Upper lobe of left lung (tissue), 4 donors: Measurements from ENCODE around the gene HIRA.

Source experiments
- POLR2A ChIP-seq, 4 donors: fragments of 450-650 bp; IDR thresholded peaks; one replicate each; pipeline ENCODE4 v1.5.1; 2016 to 2017; ENCODE audit warnings: antibody characterized with exemption in 4 of 4, mild to moderate bottlenecking in 2 of 4
- TF ChIP-seq, protein P1 (sequence below), 6 experiments: fragments of 450-650 bp in 4 of 6; fragments of 200-600 bp in 2 of 6; sonication (generic) in 2 of 6; IDR thresholded peaks; one replicate each; pipeline ENCODE4 v1.5.1; 2016 to 2019; ENCODE audit warnings: antibody characterized with exemption in 6 of 6

DNA sequence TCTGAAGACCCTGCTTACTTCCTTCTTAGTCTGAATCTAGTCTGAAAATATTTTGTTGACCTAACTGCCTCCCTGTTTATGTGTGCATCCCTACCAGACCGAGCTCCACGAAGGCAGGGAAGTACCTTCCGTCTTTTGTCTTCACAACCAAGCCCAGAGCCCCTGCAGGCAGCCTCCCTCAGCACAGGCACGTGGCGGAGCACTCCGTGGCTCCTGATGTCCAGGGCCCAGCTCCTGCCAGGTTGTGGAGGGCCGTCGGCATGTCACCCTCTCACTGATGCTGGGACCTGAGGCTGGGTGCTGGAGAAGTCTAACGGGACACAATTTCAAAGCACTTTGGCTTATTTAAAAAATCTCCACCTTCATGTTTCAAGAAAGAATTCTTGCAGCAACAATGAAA lies 80.6 kb downstream of the HIRA start:
- TF ChIP-seq, protein P1, sequence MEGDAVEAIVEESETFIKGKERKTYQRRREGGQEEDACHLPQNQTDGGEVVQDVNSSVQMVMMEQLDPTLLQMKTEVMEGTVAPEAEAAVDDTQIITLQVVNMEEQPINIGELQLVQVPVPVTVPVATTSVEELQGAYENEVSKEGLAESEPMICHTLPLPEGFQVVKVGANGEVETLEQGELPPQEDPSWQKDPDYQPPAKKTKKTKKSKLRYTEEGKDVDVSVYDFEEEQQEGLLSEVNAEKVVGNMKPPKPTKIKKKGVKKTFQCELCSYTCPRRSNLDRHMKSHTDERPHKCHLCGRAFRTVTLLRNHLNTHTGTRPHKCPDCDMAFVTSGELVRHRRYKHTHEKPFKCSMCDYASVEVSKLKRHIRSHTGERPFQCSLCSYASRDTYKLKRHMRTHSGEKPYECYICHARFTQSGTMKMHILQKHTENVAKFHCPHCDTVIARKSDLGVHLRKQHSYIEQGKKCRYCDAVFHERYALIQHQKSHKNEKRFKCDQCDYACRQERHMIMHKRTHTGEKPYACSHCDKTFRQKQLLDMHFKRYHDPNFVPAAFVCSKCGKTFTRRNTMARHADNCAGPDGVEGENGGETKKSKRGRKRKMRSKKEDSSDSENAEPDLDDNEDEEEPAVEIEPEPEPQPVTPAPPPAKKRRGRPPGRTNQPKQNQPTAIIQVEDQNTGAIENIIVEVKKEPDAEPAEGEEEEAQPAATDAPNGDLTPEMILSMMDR (IDR thresholded peaks at IDR 0.05), result no peak
- no peak for TF ChIP-seq POLR2A (IDR thresholded peaks at IDR 0.05)
